Loucy (cell line): Measurements from ENCODE around the gene MAML3.

Source experiments
- EZH2phosphoT487 ChIP-seq: fragments of 200-600 bp; IDR thresholded peaks from 2 replicates; pipeline ENCODE4 v1.6.1; 2018; ENCODE audit warnings: antibody characterized with exemption, mild to moderate bottlenecking, moderate library complexity, borderline replicate concordance
- TF ChIP-seq, protein P1 (sequence below): fragments of 200-600 bp; sonication (generic); conservative IDR thresholded peaks from 2 replicates; pipeline ENCODE4 v1.5.1; 2014; ENCODE audit warnings: mild to moderate bottlenecking, antibody characterized with exemption, low read length

DNA sequence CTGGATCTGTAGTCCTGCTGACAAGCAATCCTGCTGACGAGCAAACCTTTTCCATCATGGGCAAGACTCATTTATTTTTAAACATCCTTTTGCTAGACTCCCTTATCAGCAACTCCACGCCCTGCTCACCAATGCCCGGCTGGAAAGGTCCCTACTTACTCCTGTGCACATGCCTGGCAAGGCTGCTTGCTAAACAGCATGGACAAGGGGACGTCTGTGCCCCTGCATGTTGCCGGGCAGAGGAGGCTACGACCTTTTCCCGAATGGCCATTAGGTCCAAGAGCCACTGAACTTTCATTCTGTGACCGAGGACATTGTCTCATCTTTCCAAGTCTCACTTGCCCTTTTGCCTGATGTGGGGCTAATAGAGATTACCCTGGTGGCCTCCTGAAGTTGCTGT lies 389.8 kb downstream of the MAML3 start:
- TF ChIP-seq, protein P1, sequence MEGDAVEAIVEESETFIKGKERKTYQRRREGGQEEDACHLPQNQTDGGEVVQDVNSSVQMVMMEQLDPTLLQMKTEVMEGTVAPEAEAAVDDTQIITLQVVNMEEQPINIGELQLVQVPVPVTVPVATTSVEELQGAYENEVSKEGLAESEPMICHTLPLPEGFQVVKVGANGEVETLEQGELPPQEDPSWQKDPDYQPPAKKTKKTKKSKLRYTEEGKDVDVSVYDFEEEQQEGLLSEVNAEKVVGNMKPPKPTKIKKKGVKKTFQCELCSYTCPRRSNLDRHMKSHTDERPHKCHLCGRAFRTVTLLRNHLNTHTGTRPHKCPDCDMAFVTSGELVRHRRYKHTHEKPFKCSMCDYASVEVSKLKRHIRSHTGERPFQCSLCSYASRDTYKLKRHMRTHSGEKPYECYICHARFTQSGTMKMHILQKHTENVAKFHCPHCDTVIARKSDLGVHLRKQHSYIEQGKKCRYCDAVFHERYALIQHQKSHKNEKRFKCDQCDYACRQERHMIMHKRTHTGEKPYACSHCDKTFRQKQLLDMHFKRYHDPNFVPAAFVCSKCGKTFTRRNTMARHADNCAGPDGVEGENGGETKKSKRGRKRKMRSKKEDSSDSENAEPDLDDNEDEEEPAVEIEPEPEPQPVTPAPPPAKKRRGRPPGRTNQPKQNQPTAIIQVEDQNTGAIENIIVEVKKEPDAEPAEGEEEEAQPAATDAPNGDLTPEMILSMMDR, result no peak
- TF ChIP-seq EZH2phosphoT487, result no peak
